Measurements from ENCODE around the gene FAAP24. TPM values are rescaled to one million over a fixed set of nuclear protein-coding genes. Genes with fewer than 3 reads are reported as not detected.
A peak's percentile ranks its signal among the peaks of the same experiment; 100 is the strongest.

The FAAP24 gene
- total RNA-seq, 1 experiment from 2014 or later = 6.0 TPM

DNA sequence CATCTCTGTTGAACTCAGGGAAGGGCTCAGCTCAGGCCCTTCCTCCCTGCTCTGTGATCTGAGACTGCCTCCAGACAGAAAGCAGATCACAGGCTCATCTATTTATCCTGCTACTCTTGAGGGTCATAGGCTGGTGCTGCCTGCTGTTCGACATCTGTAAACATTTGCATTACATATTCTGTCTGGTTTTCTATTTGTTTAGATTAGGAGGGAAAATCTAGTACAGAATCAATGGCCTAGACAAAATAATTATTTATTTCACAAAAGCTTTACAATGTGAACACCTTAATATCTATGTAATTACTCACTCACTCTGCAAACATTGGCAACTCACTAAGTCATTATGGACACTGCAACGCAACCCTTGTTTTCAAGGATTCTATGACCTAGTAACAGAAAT, 43.2 kb upstream of the FAAP24 start:
- H3K27ac ChIP-seq (ENCODE audit: insufficient read length, low read depth, low read length) = no peak overlapping the region
- no peak overlapping the region for H2AK5ac ChIP-seq (ENCODE audit: insufficient read length, low read length)
- no peaks in the 10 kb centered on the region for H4K20me1 ChIP-seq (ENCODE audit: control insufficient read depth, insufficient read depth, insufficient read length)
- H3K9ac ChIP-seq (ENCODE audit: extremely low read depth, insufficient read length, low read length) = no peak overlapping the region
- no peaks in the 10 kb centered on the region for H3K27me3 ChIP-seq (ENCODE audit: insufficient read depth, low read length)
- H2AFZ ChIP-seq (ENCODE audit: low read length) = no peak overlapping the region
- H3K4me1 ChIP-seq (ENCODE audit: insufficient read depth, low read length) = no peaks in the 10 kb centered on the region
- H2BK15ac ChIP-seq (ENCODE audit: low read depth, low read length) = no peak overlapping the region
- no peak overlapping the region for H3K4ac ChIP-seq (ENCODE audit: low read depth, low read length)
- no peak for DNase-seq
- no peak overlapping the region for H4K91ac ChIP-seq (ENCODE audit: insufficient read length, low read depth, low read length)
- Mint-ChIP-seq H3K27me3 (ENCODE audit: low read depth) (no peaks in the 10 kb centered on the region), H3K4me1 (no peaks in the 10 kb centered on the region), H3K36me3 (ENCODE audit: insufficient read depth in 1 of 3, low read depth in 3 of 3) (peaks cover 17 to 60% (median 45%) of the 10 kb centered on the region in 3 experiments; a peak in 6 of 7 replicates), H3K4me3 (no peak overlapping the region), H3K27ac (peak overlapping the region in 1 of 3 experiments; percentile 78; a peak in 1 of 7 replicates), H3K9me3 (peaks cover 0 to 3% of the 10 kb centered on the region in 2 experiments; a peak in 1 of 5 replicates)
- H2BK5ac ChIP-seq (ENCODE audit: insufficient read length, low read length) = no peak overlapping the region
- WGBS (ENCODE audit: extremely low coverage, insufficient read length, low lambda C conversion rate) = no CpG with 5 or more reads among the region's 2 CpGs
- no peak overlapping the region for H2BK120ac ChIP-seq (ENCODE audit: low read depth, low read length, poor library complexity, severe bottlenecking)
- H3K79me2 ChIP-seq (ENCODE audit: insufficient read depth, low read length) = no peaks in the 10 kb centered on the region
- no peak overlapping the region for H3K14ac ChIP-seq (ENCODE audit: insufficient read depth, low read length)
- H2BK20ac ChIP-seq (ENCODE audit: low read depth, low read length, poor library complexity, severe bottlenecking) = no peak overlapping the region
- no peaks in the 10 kb centered on the region for H3K9me3 ChIP-seq (ENCODE audit: control insufficient read depth, low read depth, low read length)
- H3K79me1 ChIP-seq (ENCODE audit: insufficient read depth, low read depth, low read length, poor library complexity, severe bottlenecking) = no peaks in the 10 kb centered on the region
- no peak overlapping the region for H4K5ac ChIP-seq (ENCODE audit: insufficient read length, low read depth, low read length)
- TF ChIP-seq, protein P1, sequence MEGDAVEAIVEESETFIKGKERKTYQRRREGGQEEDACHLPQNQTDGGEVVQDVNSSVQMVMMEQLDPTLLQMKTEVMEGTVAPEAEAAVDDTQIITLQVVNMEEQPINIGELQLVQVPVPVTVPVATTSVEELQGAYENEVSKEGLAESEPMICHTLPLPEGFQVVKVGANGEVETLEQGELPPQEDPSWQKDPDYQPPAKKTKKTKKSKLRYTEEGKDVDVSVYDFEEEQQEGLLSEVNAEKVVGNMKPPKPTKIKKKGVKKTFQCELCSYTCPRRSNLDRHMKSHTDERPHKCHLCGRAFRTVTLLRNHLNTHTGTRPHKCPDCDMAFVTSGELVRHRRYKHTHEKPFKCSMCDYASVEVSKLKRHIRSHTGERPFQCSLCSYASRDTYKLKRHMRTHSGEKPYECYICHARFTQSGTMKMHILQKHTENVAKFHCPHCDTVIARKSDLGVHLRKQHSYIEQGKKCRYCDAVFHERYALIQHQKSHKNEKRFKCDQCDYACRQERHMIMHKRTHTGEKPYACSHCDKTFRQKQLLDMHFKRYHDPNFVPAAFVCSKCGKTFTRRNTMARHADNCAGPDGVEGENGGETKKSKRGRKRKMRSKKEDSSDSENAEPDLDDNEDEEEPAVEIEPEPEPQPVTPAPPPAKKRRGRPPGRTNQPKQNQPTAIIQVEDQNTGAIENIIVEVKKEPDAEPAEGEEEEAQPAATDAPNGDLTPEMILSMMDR (conservative IDR thresholded peaks at IDR 0.05) = no peak
- no peak overlapping the region for H3K18ac ChIP-seq (ENCODE audit: insufficient read length, low read depth, low read length)
- H3K23ac ChIP-seq (ENCODE audit: insufficient read length, low read depth, low read length) = no peak overlapping the region
- no peak overlapping the region for H2BK12ac ChIP-seq (ENCODE audit: insufficient read length, low read depth, low read length)
- H3K56ac ChIP-seq (ENCODE audit: insufficient read length, low read depth, low read length) = no peak overlapping the region
- no peak overlapping the region for H3K4me2 ChIP-seq (ENCODE audit: insufficient read depth, insufficient read length, low read length)
- H3T11ph ChIP-seq (ENCODE audit: low read length) = no peak overlapping the region
- H4K8ac ChIP-seq (replicated peaks; ENCODE audit: insufficient read length, low read depth, low read length) = no peak overlapping the region
- H3K23me2 ChIP-seq (ENCODE audit: insufficient read length, low read depth, low read length, poor library complexity, severe bottlenecking) = no peaks in the 10 kb centered on the region

Data from H9 (cell line).